Astrocyte (in vitro differentiated cells and primary cell): Measurements from ENCODE around the gene SLC7A5.

Source experiments
- EZH2 ChIP-seq: IDR thresholded peaks from 2 replicates; pipeline ENCODE4 v1.6.1; 2012; ENCODE audit warnings: mild to moderate bottlenecking, low read length, inconsistent platforms; ENCODE audit not compliant: insufficient read depth
- TF ChIP-seq, protein P1 (sequence below): IDR thresholded peaks from 2 replicates; pipeline ENCODE4 v1.5.1; 2011; ENCODE audit warnings: low read depth, mild to moderate bottlenecking, inconsistent platforms, low read length, moderate library complexity; ENCODE audit not compliant: insufficient read depth

DNA sequence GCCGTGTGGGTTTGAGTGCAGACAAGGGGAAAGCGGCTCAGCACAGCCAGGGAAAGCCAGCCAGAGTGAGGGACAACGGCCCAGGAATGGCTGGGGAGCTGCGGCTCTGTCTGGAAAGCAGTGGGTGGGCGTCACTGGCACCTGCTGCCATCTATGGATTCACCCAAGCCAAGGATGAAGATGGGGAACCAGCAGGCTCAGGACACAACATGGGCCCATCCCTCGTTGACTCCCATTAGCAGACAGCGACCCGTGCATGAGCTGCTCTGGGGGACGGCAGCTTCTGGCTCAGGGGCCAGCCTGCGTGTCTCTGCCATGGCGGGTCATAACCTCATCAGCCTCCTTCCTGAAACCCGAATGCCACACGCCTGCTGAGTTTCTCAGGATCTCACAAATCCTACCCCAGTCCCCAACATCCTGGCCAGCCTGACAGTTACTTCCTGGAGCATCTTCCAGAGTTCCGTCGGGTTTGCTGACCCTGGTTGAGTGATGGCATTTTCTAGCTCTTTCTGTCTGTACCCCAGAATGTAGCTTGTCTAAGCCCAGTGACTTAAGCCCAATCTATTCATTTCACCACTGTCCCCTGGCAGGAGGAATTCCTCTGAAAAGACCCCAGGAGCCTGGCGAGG, 50.7 kb downstream of the SLC7A5 start:
- TF ChIP-seq, protein P1, sequence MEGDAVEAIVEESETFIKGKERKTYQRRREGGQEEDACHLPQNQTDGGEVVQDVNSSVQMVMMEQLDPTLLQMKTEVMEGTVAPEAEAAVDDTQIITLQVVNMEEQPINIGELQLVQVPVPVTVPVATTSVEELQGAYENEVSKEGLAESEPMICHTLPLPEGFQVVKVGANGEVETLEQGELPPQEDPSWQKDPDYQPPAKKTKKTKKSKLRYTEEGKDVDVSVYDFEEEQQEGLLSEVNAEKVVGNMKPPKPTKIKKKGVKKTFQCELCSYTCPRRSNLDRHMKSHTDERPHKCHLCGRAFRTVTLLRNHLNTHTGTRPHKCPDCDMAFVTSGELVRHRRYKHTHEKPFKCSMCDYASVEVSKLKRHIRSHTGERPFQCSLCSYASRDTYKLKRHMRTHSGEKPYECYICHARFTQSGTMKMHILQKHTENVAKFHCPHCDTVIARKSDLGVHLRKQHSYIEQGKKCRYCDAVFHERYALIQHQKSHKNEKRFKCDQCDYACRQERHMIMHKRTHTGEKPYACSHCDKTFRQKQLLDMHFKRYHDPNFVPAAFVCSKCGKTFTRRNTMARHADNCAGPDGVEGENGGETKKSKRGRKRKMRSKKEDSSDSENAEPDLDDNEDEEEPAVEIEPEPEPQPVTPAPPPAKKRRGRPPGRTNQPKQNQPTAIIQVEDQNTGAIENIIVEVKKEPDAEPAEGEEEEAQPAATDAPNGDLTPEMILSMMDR: no peak
- TF ChIP-seq EZH2: no peak
